G401 (cell line): ENCODE measurements around the gene ZMYND8. TPM values are rescaled to one million over a fixed set of nuclear protein-coding genes. Genes with fewer than 3 reads are reported as not detected.

Experiments used
- DNase-seq: peaks from one replicate; pipeline ENCODE4 v3.0.0-alpha.2; 2015; ENCODE audit warnings: low spot score
- in situ Hi-C: cut with HindIII; loops from 2 replicates; pipeline ENCODE4 v1.10.0; 2016; ENCODE audit warnings: low sequenced_read_pairs, mixed read lengths
- total RNA-seq: library from RNA; depleted of rRNA; stranded (reverse); fragments of >200 nt; shearing (Covaris generic); gene quantifications from 2 replicates; pipeline ENCODE4 v1.2.3, GENCODE V29; 2014

ZMYND8 gene
- total RNA-seq, 1 experiment from 2014 or later, result 24.7 TPM

GRCh38 chr20:47204008-47204849 is 152.3 kb downstream of the ZMYND8 start:
- in situ Hi-C loops, result no loop called here
- no peak for DNase-seq

- in situ Hi-C loops, result no loop called here
These were observed 153.5 kb downstream of the ZMYND8 start for GRCh38 chr20:47202733-47203667.

GRCh38 chr20:47201074-47201730 is 155.3 kb downstream of the ZMYND8 start:
- no peak for DNase-seq
- in situ Hi-C loops, result no loop called here

More at GRCh38 chr20:47202733-47203667, 153.5 kb downstream of the ZMYND8 start:
- no peak for DNase-seq

- in situ Hi-C loops, result no loop called here
These were observed 157.4 kb downstream of the ZMYND8 start for GRCh38 chr20:47198996-47199552.

DNA sequence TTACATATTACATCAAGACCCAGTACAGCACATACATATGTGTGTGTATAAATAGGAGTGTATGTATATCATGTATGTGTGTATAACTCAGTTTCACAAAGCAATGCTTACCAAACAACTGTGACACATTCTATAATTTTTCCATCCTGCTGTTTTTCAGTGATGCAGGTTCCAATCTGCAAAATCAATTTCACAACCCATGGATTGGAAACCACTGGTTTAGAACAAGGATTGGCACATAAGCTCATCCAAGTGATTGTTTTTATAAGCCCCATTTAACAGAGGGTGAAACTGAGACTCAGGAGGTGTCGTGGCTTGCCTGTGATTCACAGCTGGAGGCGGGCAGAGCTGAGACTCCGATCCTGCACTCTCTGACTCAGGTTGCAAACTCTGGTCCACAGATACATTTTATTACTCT is 158.2 kb downstream of the ZMYND8 start:
- no peak for DNase-seq
- in situ Hi-C loops, result no loop called here

More at GRCh38 chr20:47198996-47199552, 157.4 kb downstream of the ZMYND8 start:
- DNase-seq, result no peak

DNA sequence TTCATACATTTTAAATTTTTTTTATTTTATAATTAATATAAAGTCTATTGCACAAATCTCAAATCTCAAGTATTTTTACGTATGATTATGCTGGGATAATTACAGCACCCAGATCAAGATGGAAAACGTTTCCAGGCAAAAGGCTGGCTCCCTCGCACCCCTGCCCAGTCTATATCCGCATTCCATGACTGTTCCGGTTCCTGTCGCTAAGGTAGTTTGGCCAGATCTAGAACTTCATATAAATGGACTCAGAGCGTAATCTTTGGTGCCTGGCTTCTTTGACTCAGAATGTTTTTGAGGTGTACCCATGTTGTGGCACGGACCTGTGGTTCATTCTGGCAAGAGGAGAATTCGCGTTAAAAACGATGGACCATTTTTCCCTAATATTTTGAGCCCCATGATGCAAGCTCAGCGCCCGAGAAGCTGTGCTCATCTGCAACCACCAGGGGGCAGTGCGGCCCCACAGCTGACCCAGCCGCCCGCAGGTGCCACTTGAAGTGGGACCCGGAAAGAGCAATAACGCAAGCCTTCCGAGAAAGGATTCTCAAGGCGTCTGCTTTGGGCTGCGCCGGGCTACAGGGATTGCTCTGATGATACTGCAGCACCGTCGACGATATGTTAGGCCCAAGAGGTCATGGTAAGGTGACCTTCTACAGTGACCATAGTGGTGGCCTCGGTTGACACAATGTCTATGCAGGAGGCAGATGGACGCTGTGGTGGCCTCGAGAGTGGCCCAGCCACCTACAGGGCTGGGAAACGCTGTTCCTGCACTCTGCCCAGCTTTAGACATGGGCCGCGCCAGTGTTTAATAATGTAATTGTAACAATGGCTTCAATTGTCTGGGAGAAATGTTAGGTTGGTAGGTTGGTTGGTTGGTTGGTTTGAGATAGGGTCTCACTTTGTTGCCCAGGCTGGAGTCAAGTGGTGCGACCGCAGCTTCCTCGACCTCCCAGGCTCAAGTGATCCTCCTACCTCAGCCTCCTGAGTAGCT is 160.1 kb downstream of the ZMYND8 start:
- in situ Hi-C loops, result no loop called here

GRCh38 chr20:47195573-47195972 is 160.9 kb downstream of the ZMYND8 start:
- in situ Hi-C loops, result no loop called here
- no peak for DNase-seq

More for the DNA sequence above, 160.1 kb downstream of the ZMYND8 start:
- DNase-seq, result peak; percentile 76

DNA sequence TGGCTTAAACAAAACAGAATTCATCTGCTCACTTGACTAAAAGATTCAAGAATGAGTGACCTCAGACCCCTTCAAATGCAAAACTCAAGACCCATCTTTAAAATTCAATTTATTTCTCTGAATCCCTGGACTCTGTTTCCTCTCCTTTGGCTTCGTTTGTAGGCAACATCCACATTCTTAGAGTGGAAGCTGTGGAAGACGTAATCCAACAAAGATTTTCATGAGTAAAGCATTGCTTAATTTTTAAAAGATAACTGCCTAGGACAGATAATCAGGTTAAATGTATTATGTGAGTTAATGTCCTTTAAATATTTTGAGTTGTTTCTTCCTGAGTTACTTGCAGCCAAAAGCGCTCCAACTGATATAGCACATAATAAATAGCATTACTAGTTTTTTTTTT is 164.5 kb downstream of the ZMYND8 start:
- DNase-seq, result no peak
- in situ Hi-C loops, result no loop called here

- in situ Hi-C loops, result no loop called here
- DNase-seq, result no peak
These were observed 165.3 kb downstream of the ZMYND8 start for GRCh38 chr20:47191074-47191673.

DNA sequence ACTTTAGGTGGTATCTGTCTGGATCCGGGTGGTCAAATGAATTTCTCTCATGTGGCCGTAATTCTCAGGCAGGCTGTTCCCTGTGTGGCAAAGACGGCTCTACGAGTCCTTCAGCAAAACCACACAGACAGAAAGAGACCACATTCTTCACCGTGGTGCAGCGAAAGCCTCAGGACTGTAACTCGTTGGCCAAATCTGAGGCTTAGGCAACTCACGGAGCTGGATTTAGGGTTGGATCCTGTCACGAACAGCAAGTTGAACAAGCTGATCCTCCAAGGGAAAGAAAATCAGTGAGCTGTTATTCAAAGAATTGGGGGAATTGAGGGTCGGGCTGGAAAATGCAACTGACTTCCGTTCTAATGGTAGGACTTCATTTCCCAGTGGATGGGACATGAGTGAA is 167.4 kb downstream of the ZMYND8 start:
- in situ Hi-C loops, result no loop called here
- no peak for DNase-seq

GRCh38 chr20:47188540-47188939 is 168.0 kb downstream of the ZMYND8 start:
- in situ Hi-C loops, result no loop called here
- no peak for DNase-seq

GRCh38 chr20:47187450-47188195 is 168.9 kb downstream of the ZMYND8 start:
- no peak for DNase-seq
- in situ Hi-C loops, result no loop called here

DNA sequence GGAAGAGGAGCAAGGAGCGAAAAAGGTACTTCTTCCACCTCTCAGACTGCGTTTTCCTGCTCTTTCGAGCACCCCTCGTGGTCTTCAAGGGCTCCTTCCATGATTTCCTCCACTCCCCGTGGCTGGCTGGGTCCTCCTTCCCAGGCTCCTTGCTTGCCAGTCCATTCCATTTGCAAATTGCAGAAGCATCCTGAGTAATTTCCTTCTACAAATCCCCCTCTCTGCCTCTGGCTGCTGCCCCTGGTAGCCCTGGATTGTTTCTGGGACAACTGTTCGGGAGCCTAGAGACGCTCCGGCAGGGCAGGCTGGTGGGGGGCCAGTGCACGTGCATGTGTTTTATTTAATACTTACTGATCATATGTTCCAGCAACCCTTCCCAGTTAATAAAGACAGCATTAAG is 173.1 kb downstream of the ZMYND8 start:
- no peak for DNase-seq
- in situ Hi-C loops, result no loop called here

GRCh38 chr20:47181056-47181862 is 175.2 kb downstream of the ZMYND8 start:
- in situ Hi-C loops, result no loop called here
- DNase-seq, result no peak

DNA sequence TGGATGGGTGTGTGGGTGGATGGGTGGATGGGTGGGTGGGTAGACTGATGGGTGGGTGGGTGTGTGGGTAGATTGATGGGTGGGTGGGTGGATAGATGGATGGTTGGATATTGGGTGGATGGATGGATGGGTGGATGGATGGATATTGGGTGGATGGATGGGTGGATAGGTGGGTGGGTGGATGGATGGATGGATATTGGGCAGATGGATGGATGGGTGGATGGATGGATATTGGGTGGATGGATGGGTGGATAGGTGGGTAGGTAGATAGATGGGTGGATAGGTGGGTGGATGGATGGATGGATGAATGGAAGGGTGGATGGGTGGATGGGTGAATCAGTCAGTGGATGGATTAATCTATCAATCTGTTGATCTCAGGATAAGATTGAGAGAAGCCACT is 177.2 kb downstream of the ZMYND8 start:
- DNase-seq, result no peak
- in situ Hi-C loops, result no loop called here

DNA sequence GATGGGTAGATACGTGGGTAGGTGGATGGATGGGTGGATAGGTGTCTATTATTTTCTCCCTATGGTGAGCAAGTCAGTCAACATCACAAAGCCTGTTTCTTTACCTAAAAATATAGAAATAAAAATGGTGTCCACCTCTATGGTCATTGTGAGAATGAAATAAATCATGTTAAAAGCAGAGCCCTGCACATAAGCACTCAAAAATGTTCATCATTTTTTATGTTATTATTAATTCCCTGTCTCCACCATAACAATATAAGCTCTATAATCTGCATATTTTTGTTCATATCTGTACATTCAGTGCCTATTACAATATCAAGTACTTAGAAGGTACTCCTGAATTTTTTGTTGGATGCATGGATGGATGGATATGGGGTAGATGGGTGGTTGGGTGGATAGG is 177.6 kb downstream of the ZMYND8 start:
- in situ Hi-C loops, result no loop called here

More for the DNA sequence above, 177.6 kb downstream of the ZMYND8 start:
- DNase-seq, result no peak
